GM12801 (cell line): ENCODE data around the gene ZNF318.

ENCODE experiments used
- CTCF ChIP-seq: IDR thresholded peaks from one replicate; pipeline ENCODE4 v1.5.1; 2011; ENCODE audit warnings: control low read depth; ENCODE audit not compliant: insufficient read length; ENCODE audit errors: extremely low read depth

The ZNF318 gene

DNA sequence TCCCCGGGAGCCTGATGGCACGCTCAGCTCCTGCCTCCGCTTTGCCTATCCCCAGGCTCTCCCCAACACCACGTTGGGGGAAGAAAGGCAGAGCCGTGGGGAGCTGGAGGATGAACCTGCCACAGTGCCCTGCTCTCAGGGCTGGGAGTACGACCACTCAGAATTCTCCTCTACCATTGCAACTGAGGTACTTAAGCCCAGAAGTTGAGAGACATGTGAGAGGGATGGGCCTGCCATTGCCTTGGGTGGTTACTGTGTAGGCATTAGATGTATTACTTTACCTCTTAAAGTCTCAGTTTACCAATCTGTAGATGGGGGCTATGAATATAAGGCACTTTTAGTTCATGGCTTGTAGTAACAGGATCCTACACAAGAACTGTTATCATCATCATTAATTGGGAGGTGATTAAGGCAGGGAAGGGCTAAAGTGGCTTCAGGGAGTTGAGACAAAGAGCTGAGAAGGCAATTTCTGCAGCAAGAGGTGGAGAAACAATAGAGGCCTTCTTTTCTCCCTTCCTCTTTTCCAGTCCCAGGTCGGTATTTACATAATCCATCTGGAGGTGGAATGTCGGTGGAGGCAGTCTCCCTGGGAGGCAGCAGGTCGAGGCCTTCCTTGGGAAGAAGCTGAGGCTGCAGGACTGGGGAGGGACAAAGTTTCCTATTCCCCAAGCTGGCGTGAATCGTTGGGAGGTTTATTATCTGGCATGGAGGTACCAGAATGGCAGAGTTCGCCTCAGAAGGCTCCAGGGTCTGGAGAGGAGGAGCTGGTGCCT lies 70.7 kb downstream of the ZNF318 start:
- no peak for TF ChIP-seq CTCF

DNA sequence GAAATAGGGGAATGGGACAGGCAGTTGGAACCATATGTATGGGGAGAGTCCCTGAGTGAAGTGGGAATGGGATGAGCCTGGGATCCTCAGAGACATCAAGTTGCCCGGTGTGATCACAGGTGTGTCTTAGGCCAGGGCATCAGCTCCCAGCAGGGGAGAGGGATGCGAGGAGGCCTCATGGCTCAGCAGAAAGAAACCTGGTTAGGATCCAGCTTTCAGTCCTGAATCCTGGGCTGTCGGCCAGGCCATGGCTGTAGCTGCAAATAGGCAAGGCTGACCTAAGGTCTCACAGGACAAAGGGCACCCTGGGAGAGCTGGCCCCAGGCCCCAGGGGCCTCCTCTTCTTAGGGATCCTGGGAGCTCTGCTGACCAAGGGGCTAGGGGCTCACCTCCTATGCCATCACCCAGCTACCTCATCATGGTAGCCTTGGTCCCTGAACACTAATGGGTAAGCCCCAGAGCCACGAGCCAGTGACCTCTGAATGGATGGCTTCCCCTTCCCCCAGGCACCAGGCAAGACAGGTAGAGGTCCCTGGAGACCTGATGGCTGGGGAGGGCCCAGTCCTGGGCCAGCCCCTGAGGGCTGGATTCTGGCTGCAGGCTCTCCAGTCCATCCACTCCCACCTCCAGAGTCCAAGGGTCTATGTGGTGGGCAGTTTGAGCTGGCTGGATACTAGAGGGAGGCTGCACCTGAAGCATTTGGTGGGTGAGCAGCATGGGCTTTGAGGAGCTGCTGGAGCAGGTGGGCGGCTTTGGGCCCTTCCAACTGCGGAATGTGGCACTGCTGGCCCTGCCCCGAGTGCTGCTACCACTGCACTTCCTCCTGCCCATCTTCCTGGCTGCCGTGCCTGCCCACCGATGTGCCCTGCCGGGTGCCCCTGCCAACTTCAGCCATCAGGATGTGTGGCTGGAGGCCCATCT lies 71.5 kb downstream of the ZNF318 start, which contains the start of gene SLC22A7:
TSS of gene SLC22A7 (plus strand) at position 617 of the 921 bp plus-strand sequence. CDS start at position 716, 99 bp downstream.
- no peak for TF ChIP-seq CTCF

DNA sequence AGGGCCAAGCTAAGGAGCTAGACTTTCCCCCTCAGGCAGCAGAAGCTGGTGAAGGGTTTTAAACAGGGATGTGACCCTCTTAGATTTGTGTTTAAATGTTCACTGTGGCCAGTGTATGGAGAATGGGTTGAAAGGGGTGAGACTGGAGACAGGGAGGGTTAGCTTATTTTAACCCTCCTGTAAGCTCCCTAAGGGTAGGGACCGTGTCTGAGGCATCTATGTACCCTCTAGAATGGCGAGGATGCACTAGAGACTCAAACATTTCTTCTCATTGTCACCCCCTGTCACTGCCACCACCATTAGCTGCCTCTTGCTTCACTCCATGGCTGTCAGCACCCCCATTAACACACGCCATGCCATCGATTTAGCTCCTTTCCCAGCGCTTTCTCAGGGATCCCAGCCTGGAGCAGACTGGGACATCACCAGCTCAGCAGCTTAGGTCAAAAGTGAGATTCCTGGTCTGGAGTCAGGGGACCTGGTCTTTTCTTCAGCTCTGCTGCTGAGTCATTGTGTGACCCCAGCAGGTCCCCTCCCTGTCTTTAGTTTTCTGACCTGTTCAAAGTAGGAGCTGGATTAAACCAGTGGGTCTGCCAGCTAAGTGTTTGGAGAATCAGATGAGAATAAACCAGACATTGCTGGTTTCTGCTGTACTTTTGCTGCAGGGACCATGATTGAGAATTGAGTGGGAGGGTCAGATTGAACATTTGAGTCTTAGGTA lies 72.5 kb downstream of the ZNF318 start:
- TF ChIP-seq CTCF: no peak

GRCh38 chr6:43295456-43295855 lies 74.0 kb downstream of the ZNF318 start:
- TF ChIP-seq CTCF: no peak

DNA sequence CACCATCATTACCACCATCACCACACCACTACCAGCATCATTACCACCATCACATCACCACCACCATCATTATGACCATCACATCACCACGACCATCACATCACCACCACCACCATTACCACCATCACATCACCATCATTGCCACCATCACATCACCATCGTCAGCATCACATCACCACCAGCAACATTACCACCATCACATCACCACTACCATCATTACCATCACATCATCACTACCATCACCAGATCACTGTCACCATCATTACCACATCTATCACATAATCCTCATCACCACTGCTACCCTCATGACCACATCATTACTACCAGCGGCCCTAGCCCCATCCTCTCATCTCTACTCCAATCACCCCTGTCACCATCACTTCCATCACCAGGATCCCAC lies 74.9 kb downstream of the ZNF318 start:
- no peak for TF ChIP-seq CTCF

DNA sequence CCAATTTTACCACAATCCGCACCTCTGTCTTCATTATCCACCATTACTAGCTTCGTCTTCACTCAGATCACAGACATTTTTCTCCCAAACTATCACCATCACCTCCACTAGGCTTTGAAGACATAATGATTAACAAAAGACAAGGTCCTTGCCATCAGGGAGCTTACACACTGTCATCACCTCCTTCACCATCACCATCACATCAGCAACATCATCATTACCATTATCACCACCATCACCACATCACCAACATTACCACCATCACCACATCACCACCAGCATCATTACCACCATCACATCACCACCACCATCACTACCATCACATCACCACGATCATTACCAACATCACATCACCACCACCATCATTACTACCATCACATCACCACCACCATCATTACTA lies 75.7 kb downstream of the ZNF318 start:
- TF ChIP-seq CTCF: no peak
